Neural cell (in vitro differentiated cells): ENCODE results near the gene MYNN.

Experiments
- CTCF ChIP-seq: fragments of 450-650 bp; IDR thresholded peaks from 2 replicates; pipeline ENCODE4 v1.5.1; 2014; ENCODE audit warnings: antibody characterized with exemption, mild to moderate bottlenecking, moderate library complexity; ENCODE audit not compliant: poor library complexity, severe bottlenecking
- EP300 ChIP-seq: fragments of 450-650 bp; conservative IDR thresholded peaks from 2 replicates; pipeline ENCODE4 v1.6.1; 2014; ENCODE audit warnings: antibody characterized with exemption, mild to moderate bottlenecking, moderate library complexity; ENCODE audit not compliant: poor library complexity, severe bottlenecking
- EZH2 ChIP-seq: fragments of 200-600, 300-800 bp; shearing (Covaris generic), sonication (generic); IDR thresholded peaks from 2 replicates; pipeline ENCODE4 v1.6.1; 2014; ENCODE audit warnings: antibody characterized with exemption, low read length, borderline replicate concordance, mild to moderate bottlenecking; ENCODE audit not compliant: insufficient read depth, poor library complexity, severe bottlenecking
- MXI1 ChIP-seq: fragments of 450-650 bp; conservative IDR thresholded peaks from 2 replicates; pipeline ENCODE4 v1.6.1; 2014; ENCODE audit warnings: antibody characterized with exemption, mild to moderate bottlenecking; ENCODE audit not compliant: poor library complexity, severe bottlenecking
- POLR2AphosphoS5 ChIP-seq: IDR thresholded peaks from 2 replicates; pipeline ENCODE4 v1.6.1; 2012
- RAD21 ChIP-seq: fragments of 450-650 bp; conservative IDR thresholded peaks from 2 replicates; pipeline ENCODE4 v1.6.1; 2014; ENCODE audit warnings: antibody characterized with exemption, mild to moderate bottlenecking, moderate library complexity
- SMC3 ChIP-seq: fragments of 450-650 bp; conservative IDR thresholded peaks from 2 replicates; pipeline ENCODE4 v1.6.1; 2014; ENCODE audit warnings: antibody characterized with exemption, mild to moderate bottlenecking, moderate library complexity; ENCODE audit not compliant: poor library complexity

GRCh38 chr3:169822983-169823382 lies 49.8 kb downstream of the MYNN start:
- TF ChIP-seq MXI1: no peak
- TF ChIP-seq POLR2AphosphoS5: no peak
- TF ChIP-seq CTCF: no peak
- TF ChIP-seq EZH2: no peak
- no peak for TF ChIP-seq EP300
- no peak for TF ChIP-seq SMC3
- no peak for TF ChIP-seq RAD21
